GM19099 (cell line): ENCODE results near the gene RIMBP2.

ENCODE experiments used
- POLR2A ChIP-seq: IDR thresholded peaks from 3 replicates; pipeline ENCODE4 v1.6.1; 2011; ENCODE audit warnings: low read depth; ENCODE audit not compliant: insufficient read length; ENCODE audit errors: extremely low read depth

Gene RIMBP2

DNA sequence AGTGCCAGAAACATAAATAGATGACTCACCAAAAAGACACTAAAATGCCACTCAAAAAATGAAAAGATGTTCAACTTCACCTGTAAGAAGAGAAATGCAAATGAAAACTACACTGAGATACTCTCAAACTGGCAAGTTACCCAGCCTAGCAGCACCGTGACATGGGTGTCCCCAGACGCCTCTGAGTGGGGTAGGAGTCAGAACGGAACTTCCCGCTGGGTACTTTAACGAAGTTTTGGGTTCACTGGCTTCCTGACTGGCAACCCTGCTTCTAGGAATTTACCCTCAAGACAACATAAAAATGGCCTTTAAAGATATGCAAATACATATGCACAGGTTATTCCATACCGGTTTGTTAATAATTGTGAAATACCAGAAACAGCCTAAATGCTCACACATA lies 52.6 kb downstream of the RIMBP2 start:
- no peak for TF ChIP-seq POLR2A

DNA sequence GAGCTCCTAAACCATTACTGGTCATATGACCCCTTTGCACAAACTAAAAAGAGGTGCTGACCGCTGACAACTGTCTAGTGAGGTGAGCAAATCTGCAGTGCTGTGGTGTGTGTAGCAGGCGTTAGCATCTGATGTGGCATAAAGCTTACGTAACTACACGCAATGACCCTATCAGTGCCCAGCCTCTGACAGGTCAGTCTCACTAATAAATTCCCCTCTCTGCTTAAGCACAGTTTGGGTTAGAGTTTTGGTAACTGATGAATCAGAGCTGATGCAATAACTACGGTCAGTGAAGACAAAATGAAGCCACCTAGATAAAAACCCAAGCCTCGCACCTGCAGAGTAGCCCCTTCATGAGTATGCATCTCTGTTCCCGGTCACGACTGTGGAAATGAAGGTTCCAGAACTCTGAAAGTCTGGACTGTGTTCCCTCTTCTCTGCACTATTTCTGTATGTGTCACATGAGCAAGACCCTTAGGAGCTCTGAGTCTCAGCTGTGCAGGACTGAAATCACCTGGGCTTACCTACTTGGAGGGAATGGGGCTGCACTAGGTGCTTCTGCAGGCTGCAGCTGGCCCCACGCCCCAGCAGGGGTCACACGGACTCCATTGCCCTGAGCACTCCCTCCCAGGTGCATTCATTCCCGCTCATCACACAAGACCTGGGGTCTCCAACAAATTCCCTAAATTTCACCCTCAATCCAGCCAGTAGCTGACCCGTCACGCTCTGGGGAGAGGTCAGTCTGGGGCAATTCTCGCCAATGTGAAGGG lies 54.4 kb downstream of the RIMBP2 start:
- no peak for TF ChIP-seq POLR2A

- TF ChIP-seq POLR2A = no peak
Observed at GRCh38 chr12:130661059-130661458, 55.0 kb downstream of the RIMBP2 start.

- no peak for TF ChIP-seq POLR2A
Observed at GRCh38 chr12:130658145-130658911, 57.8 kb downstream of the RIMBP2 start.

DNA sequence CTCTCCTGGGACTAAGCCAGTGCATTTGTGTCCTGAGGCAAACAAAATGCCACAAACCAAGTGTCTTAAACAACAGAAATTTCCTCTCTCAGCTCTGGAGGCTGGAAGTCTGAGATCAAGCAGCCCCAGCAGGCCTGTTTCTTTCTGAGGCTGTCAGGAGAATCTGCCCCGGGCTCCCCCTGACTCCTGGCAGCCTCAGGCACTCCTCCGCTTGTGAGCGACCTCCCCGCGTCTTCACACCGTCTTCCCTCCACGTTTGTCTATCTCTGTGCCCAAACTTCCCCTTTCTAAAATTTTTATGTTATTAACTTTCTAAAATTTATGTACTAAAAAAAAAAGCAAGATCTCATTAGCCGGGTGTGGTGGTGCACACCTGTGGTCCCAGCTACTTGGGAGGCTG lies 59.7 kb downstream of the RIMBP2 start:
- no peak for TF ChIP-seq POLR2A

DNA sequence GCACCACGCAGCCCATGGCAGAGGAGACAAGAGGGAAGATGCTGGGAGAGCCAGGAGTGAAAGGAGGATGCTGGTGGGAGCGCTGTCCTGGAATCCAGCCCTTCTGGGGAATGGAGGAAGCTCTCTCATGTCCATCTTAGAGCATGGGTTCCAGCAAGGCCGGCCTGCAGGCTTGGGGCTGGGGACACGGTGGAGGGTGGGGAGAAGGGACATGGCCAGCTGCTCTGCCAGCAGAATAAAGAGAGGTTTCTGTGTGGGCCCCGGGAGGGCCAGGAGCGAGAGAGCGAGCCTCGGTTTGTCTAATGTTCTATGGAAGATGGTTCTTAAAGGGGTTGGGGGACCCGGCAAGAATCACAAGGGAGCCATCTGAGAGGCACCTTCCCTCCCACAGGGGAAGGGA lies 60.2 kb downstream of the RIMBP2 start:
- no peak for TF ChIP-seq POLR2A

DNA sequence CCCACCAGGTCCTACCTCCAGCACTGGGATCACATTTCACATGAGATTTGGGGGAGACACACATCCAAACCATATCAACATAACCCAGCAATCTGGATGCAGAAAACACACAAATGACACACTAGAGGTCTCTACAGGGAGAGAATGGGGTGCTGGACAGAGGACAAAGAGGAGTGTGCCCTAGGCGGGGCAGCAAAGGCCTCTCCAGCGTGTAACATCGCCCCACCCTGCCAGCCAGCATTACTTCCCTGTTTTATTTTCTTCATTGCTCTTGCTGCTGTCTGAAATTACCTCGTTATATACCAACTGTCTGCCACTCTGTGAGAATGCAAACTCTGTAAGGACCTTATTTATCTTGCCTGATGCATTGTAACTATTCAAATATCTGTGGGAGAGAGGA lies 61.1 kb downstream of the RIMBP2 start:
- TF ChIP-seq POLR2A = no peak

GRCh38 chr12:130651188-130651959 lies 64.7 kb downstream of the RIMBP2 start:
- TF ChIP-seq POLR2A = no peak

GRCh38 chr12:130650131-130650530 lies 66.0 kb downstream of the RIMBP2 start:
- TF ChIP-seq POLR2A = no peak

- no peak for TF ChIP-seq POLR2A
Observed at GRCh38 chr12:130649101-130650045, 66.7 kb downstream of the RIMBP2 start.

DNA sequence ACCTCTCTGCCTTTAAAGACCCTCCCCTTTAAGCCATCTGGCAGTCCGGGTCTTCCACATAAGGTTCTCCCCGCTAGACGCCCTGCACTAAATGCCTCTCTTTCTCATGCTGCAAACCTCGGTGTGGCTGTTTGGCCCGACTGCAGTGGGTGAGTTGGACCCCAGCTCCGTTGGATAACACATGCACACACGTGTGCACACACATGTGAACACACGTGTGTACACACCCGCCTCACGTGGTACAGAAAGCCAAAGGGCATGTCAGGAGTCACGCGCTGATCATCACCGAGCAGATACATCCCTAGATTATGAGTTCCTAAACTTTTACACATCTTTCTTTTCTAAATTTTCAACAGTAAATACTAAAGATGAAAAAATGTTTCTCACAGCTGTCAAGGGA lies 68.3 kb downstream of the RIMBP2 start:
- TF ChIP-seq POLR2A = no peak

GRCh38 chr12:130646716-130647370 lies 69.3 kb downstream of the RIMBP2 start:
- no peak for TF ChIP-seq POLR2A

- no peak for TF ChIP-seq POLR2A
Observed at GRCh38 chr12:130645751-130646150, 70.3 kb downstream of the RIMBP2 start.

GRCh38 chr12:130644566-130644965 lies 71.5 kb downstream of the RIMBP2 start:
- no peak for TF ChIP-seq POLR2A
